Retinal pigment epithelial cell (primary cell): Measurements from ENCODE around the gene GRAMD1A.

Experiments
- DNase-seq: peaks from one replicate; pipeline ENCODE4 v3.0.0-alpha.2; 2010; ENCODE audit warnings: low read depth
- H3K4me3 ChIP-seq: 2 replicates; pipeline ENCODE4 v1.5.1; 2011; ENCODE audit warnings: mild to moderate bottlenecking, low read length, control low read depth, moderate library complexity
- TF ChIP-seq, protein P1 (sequence below): conservative IDR thresholded peaks from 2 replicates; pipeline ENCODE4 v1.5.1; 2011; ENCODE audit warnings: low read depth, low read length, control low read depth, inconsistent platforms

Gene GRAMD1A

DNA sequence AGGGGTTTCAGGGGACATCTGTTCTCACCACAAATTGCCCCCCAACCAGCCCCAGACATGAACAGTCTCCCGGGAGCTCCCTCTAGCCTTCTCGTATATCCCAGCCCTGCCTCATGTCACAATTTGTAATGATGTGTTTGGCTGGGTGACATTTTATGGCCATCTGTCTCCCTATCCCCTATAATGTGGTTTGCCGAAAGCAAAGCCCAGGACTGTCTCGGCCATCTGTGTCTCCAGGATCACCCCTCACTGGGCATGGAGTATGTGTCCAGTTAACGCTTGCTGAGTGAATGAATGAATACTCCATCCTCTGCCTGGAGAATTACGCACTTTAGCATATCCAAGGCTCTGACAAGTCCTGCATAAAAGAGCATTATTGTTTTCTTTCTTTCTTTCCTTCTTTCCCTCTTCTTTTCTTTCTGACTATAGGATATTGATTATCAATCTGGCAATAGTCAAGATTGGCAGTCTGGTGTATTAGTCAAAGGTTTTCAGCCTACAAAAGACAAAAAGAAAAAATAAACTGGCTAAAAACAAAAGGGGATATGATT lies 56.5 kb downstream of the GRAMD1A start:
- TF ChIP-seq, protein P1, sequence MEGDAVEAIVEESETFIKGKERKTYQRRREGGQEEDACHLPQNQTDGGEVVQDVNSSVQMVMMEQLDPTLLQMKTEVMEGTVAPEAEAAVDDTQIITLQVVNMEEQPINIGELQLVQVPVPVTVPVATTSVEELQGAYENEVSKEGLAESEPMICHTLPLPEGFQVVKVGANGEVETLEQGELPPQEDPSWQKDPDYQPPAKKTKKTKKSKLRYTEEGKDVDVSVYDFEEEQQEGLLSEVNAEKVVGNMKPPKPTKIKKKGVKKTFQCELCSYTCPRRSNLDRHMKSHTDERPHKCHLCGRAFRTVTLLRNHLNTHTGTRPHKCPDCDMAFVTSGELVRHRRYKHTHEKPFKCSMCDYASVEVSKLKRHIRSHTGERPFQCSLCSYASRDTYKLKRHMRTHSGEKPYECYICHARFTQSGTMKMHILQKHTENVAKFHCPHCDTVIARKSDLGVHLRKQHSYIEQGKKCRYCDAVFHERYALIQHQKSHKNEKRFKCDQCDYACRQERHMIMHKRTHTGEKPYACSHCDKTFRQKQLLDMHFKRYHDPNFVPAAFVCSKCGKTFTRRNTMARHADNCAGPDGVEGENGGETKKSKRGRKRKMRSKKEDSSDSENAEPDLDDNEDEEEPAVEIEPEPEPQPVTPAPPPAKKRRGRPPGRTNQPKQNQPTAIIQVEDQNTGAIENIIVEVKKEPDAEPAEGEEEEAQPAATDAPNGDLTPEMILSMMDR, result no peak
- no peak overlapping the region for H3K4me3 ChIP-seq
- DNase-seq, result no peak

DNA sequence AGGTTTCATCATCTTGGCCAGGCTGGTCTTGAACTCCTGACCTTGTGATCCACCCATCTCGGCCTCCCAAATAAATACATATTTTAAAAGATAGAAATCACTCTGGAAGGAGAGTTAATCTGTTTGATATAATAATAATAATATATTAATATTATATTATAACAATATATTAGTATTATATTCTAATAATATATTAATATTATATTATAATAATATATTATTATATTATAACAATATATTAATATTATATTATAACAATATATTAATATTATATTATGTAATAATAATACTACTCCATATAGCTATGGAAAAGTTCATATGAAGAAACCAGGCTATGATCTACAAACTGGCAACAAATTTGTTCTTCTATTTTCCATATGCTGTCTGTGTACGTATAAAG lies 58.2 kb downstream of the GRAMD1A start:
- TF ChIP-seq, protein P1, result no peak
- DNase-seq, result no peak
- no peak overlapping the region for H3K4me3 ChIP-seq

DNA sequence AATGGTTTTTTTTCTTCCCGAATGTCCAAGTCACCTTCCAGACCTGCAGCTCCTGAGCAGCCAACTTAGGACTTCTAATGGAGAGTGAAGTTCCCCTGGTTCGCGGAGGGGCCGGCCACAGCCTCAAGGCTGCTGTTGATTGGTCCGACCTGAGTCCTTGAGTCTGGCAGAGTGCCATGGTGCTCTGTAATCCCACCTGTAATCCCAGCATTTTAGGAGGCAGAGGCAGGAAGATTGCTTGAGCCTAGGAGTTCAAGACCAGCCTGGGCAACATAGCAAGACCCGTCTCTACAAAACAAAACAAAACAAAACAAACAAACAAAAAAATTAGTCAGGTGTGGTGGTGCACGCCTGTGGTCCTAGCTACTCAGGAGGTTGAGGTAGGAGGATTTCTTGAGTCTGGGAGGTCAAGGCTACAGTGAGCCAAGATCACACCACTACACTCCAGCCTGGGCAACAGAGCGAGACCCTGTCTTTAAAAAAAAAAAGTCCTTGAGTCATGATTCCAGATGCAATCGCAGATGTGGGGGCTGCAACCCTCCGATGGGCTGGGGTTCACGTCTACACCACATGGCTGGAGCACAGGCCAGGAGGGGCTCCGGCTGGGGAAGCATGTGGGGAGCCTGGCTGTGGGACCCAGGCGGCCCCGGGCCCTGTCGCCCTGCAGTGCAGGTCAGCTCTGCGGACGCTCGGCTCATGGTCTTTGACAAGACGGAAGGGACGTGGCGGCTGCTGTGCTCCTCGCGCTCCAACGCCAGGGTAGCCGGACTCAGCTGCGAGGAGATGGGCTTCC lies 59.1 kb downstream of the GRAMD1A start:
- TF ChIP-seq, protein P1, result no peak
- H3K4me3 ChIP-seq, result no peak overlapping the region

DNA sequence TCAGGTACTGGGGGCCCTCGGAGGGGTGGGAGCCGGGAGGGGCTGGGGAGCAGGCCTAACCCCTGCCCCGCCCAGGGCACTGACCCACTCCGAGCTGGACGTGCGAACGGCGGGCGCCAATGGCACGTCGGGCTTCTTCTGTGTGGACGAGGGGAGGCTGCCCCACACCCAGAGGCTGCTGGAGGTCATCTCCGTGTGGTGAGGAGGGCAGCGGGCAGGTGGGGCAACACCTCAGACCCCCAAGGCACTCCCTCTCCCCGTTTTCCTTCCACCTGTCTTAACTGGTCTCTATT lies 59.6 kb downstream of the GRAMD1A start:
- DNase-seq, result no peak
- TF ChIP-seq, protein P1, result no peak
- no peak overlapping the region for H3K4me3 ChIP-seq

More for the DNA sequence above, 59.1 kb downstream of the GRAMD1A start:
- DNase-seq, result no peak

DNA sequence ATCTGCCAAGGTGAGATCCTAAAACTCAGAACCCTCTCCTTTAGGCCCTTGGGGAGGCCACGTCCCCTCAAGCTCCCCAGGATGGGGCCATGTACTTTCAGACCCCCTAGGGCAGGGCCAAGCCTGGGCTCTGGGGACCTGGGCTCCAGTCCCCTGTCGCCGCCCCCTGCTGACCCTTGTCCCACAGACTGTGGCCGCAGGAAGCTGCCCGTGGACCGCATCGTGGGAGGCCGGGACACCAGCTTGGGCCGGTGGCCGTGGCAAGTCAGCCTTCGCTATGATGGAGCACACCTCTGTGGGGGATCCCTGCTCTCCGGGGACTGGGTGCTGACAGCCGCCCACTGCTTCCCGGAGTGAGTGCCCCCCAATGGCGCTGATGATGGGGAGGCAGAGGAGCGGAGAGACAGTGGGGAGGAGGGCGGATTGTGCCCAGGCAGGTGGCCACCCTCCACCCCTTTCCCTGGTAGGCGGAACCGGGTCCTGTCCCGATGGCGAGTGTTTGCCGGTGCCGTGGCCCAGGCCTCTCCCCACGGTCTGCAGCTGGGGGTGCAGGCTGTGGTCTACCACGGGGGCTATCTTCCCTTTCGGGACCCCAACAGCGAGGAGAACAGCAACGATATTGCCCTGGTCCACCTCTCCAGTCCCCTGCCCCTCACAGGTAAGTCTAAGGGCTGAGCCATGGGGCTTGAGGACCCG lies 60.2 kb downstream of the GRAMD1A start:
- TF ChIP-seq, protein P1, result no peak
- H3K4me3 ChIP-seq, result no peak overlapping the region
- DNase-seq, result no peak

DNA sequence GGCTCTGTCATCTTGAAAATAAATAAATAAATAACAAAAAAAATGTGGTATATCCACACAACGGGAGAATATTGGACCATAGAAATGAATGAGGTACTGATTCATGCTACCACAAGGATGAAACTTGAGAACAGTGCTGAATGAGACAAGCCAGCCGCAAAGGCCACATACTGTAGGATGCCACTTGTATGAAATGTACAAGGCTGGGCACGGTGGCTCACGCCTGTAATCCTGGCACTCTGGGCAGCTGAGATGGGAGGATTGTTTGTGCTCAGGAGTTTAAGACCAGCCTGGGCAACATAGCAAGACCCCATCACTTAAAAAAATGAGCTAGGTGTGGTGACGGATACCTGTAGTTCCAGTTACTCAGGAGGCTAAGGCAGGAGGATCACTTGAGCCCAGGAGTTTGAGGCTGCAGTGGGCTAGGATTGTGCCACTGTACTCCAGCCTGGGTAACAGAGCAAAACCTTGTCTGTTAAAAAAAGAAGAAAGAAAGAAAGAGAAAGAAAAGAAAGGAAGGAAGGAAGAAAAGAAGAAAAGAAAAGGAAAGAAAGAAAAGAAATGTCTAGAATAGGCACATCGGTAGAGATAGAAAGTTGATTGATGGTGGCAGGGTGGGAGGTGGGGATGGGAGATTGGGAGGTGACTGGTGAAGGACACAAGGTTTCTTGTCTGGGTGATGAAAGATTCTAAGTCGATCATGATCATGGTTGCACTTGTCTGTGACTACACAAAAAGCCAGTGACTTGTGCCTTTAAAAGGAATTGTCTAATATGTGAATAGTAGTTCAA lies 61.7 kb downstream of the GRAMD1A start:
- no peak overlapping the region for H3K4me3 ChIP-seq
- no peak for DNase-seq
- TF ChIP-seq, protein P1, result no peak
